SK-N-SH (cell line): ENCODE measurements around the gene RIMS4.

Experiments
- FOXJ3 ChIP-seq: sonication (generic); formaldehyde crosslinking; IDR thresholded peaks from 2 replicates; pipeline ENCODE4 v1.5.1; 2020; ENCODE audit warnings: mild to moderate bottlenecking, missing genetic modification reagents
- MXI1 ChIP-seq: IDR thresholded peaks from 2 replicates; pipeline ENCODE4 v1.6.1; 2012; ENCODE audit warnings: mild to moderate bottlenecking, low read depth, low read length, improper control_type of control experiment
- RFX5 ChIP-seq: IDR thresholded peaks from 2 replicates; pipeline ENCODE4 v1.6.1; 2012; ENCODE audit warnings: mild to moderate bottlenecking, improper control_type of control experiment, low read length
- TF ChIP-seq, protein P1 (sequence below): fragments of 200-600 bp; sonication (generic); IDR thresholded peaks from 2 replicates; pipeline ENCODE4 v1.6.1; 2017; ENCODE audit warnings: antibody characterized with exemption, mild to moderate bottlenecking, moderate library complexity

DNA sequence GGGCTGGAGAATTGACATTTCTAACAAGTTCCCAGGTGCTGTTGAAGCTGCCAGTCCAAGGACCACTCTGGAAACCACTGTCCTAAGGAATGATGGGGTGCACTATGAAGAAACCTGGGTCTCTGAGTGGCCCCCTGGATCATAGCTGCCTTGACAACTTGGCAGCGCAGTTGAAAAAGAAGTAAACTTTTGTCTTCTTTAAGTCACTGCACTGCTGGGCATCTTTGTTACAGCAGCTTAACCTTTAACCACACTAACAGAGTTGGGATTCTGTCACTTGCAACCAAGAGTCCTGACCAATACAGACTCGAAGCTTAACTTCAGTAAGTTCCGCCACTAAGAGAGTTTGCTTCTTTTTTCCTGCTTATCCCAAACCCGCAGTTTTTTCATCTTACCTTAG, 73.2 kb downstream of the RIMS4 start:
- TF ChIP-seq, protein P1, sequence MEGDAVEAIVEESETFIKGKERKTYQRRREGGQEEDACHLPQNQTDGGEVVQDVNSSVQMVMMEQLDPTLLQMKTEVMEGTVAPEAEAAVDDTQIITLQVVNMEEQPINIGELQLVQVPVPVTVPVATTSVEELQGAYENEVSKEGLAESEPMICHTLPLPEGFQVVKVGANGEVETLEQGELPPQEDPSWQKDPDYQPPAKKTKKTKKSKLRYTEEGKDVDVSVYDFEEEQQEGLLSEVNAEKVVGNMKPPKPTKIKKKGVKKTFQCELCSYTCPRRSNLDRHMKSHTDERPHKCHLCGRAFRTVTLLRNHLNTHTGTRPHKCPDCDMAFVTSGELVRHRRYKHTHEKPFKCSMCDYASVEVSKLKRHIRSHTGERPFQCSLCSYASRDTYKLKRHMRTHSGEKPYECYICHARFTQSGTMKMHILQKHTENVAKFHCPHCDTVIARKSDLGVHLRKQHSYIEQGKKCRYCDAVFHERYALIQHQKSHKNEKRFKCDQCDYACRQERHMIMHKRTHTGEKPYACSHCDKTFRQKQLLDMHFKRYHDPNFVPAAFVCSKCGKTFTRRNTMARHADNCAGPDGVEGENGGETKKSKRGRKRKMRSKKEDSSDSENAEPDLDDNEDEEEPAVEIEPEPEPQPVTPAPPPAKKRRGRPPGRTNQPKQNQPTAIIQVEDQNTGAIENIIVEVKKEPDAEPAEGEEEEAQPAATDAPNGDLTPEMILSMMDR = no peak
- TF ChIP-seq FOXJ3 (CRISPR knock-in tag) = no peak
- TF ChIP-seq MXI1 = no peak
- no peak for TF ChIP-seq RFX5
